ENCODE measurements around the gene PIM2. TPM values are rescaled to one million over a fixed set of nuclear protein-coding genes. Genes with fewer than 3 reads are reported as not detected.
A peak's percentile ranks its signal among the peaks of the same experiment; 100 is the strongest.

The PIM2 gene
- total and polyA plus RNA-seq, 9 of the 15 experiments (the other 6 are each of a cell fraction or from before 2014, with no cell fraction given) = 67.6 to 191 (median 108) TPM

DNA sequence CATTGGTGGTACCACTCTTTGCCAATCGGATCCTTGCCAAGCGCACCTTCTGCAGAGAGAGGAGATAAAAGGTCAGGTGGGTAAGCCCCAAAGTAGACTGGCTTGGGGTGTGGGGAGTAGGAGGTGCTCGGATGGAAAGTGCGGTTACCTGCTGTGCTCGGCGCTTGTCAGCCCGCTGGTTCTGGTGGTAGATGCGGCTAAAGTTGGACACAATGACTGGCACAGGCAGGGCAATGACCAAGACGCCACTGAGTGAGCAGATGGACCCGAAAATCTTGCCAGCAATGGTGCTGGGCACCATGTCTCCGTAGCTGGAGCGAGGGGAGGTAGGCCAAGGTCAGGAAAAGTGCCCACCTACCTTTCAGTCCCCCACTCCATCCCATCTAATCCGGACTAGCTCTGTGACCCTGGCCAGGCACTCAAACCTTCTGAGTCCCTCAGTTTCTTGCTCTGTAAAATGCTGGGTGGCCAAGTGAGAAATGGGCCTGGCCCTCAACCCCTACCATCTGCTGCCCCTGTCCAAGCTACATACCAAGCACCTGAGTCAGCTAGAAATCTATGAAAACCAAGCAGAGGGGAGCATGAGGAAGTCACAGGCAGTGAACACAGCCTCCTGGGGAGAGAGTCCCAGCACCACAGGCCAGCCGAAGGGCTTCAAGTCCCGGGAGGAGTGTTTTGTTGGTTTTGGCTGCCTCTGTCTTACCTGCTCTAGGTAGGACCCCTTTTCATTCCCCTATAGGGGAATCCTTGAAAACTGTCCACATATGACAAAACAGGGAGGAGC lies 48.2 kb upstream of the PIM2 start:
- Histone ChIP-seq H3K9me1 (ENCODE audit: control insufficient read depth, insufficient read depth, low read length) (peaks cover 6% of the 10 kb centered on the region), H3K79me2 (ENCODE audit: control insufficient read depth, insufficient read depth, low read length) (no peaks in the 10 kb centered on the region), H3K9me3 (replicated peaks; ENCODE audit: control insufficient read depth, insufficient read depth, low read depth, low read length) (no peaks in the 10 kb centered on the region), H3K4me2 (ENCODE audit: insufficient read depth, low read length) (no peak overlapping the region), H3K27me3 (ENCODE audit: control insufficient read depth in 2 of 2, insufficient read depth in 2 of 2, low read length in 2 of 2) (no peaks in the 10 kb centered on the region), H2AFZ (ENCODE audit: low read depth, low read length) (0 out of 2 replicates have a peak overlapping the region, but pooled peaks have one; percentile 15), H3K9ac (ENCODE audit: insufficient read depth in 1 of 2, low read depth in 2 of 2, low read length in 2 of 2) (peak overlapping the region in 1 of 2 experiments; percentile 37; a peak in 1 of 4 replicates), H3K27ac (ENCODE audit: extremely low read depth, low read depth, low read length) (no peak overlapping the region), H3K4me1 (replicated peaks in 1 of 2; ENCODE audit: control insufficient read depth in 2 of 2, insufficient read depth in 2 of 2, low read length in 2 of 2) (peaks cover 15 to 46% of the 10 kb centered on the region in 2 experiments), H3K36me3 (ENCODE audit: control insufficient read depth, insufficient read depth, low read length) (no peaks in the 10 kb centered on the region), H4K20me1 (replicated peaks; ENCODE audit: control insufficient read depth, insufficient read depth, low read length) (no peaks in the 10 kb centered on the region), H3K4me3 (no peak overlapping the region)
- TF ChIP-seq HDAC1 (IDR thresholded peaks at IDR 0.05) (no peak), MAFF (IDR thresholded peaks at IDR 0.05; ENCODE audit: low read length) (peak; percentile 8; the same call in 1 of the 2 replicates), ZNF347 (CRISPR knock-in tag; IDR thresholded peaks at IDR 0.05; ENCODE audit: low read depth) (no peak), SRSF9 (IDR thresholded peaks at IDR 0.05; ENCODE audit: borderline replicate concordance, low read depth, low read length) (no peak), ZNF740 (CRISPR knock-in tag; IDR thresholded peaks at IDR 0.05) (no peak), ZNF740 (tag; IDR thresholded peaks at IDR 0.05) (no peak)
- CTCF ChIA-PET (ENCODE audit: low intra/inter-chr PET ratio) = interaction anchor here (0.6 kb wide), 1 partner anchor 96 kb away, joined by 3 read pairs; no protein-coding TSS in a partner anchor
- no peak for DNase-seq (ENCODE audit: extremely low read depth in 1 of 4, low spot score in 3 of 4)
- no TSS peak for BruUV-seq (replicated peaks)
- peak; percentile 15; the same call in 2 of the 3 replicates for ATAC-seq
- intact Hi-C loops (cut with micrococcal nuclease) = no loop called here
- POLR2A ChIA-PET = no interaction called here
- WGBS (ENCODE audit: insufficient coverage, low coverage, missing lambda C conversion rate) = 73% methylated on average over 9 of the region's 15 CpGs
- in situ Hi-C loops (cut with MboI) = no loop called here
- no peak for FAIRE-seq

Measured in K562 (cell line).